ENCODE data around the gene DDX1. TPM values are rescaled to one million over a fixed set of nuclear protein-coding genes. Genes with fewer than 3 reads are reported as not detected.

DDX1 gene
- total RNA-seq, 1 donor from 2014 or later, result 105 TPM

- Histone ChIP-seq H3K9ac (ENCODE audit: low read depth in 1 of 3, low read length in 3 of 3) (no peak overlapping the region), H3K36me3 (ENCODE audit: control insufficient read depth in 3 of 3, insufficient read depth in 3 of 3, low read length in 3 of 3) (peaks cover 10 to 73% (median 46%) of the 10 kb centered on the region in 3 donors)
Observed at GRCh38 chr2:15625344-15626036, 33.8 kb downstream of the DDX1 start.

GRCh38 chr2:15626126-15626525 lies 34.5 kb downstream of the DDX1 start:
- Histone ChIP-seq H3K4me3 (ENCODE audit: low read length in 3 of 3) (no peak overlapping the region), H3K36me3 (ENCODE audit: control insufficient read depth in 3 of 3, insufficient read depth in 3 of 3, low read length in 3 of 3) (peaks cover 12 to 75% (median 47%) of the 10 kb centered on the region in 3 donors), H3K4me1 (ENCODE audit: control insufficient read depth in 3 of 3, insufficient read depth in 3 of 3, low read length in 3 of 3) (peaks cover 0 to 3% (median 3%) of the 10 kb centered on the region in 3 donors), H3K9me3 (ENCODE audit: control insufficient read depth in 3 of 3, low read length in 3 of 3) (no peaks in the 10 kb centered on the region), H3K27ac (ENCODE audit: low read depth, low read length) (no peak overlapping the region), H3K9ac (ENCODE audit: low read depth in 1 of 3, low read length in 3 of 3) (no peak overlapping the region), H3K27me3 (ENCODE audit: control insufficient read depth in 3 of 3, insufficient read depth in 3 of 3, low read length in 3 of 3) (no peaks in the 10 kb centered on the region)

More at GRCh38 chr2:15625344-15626036, 33.8 kb downstream of the DDX1 start:
- Histone ChIP-seq H3K9me3 (ENCODE audit: control insufficient read depth in 3 of 3, low read length in 3 of 3) (no peaks in the 10 kb centered on the region), H3K27ac (ENCODE audit: low read depth, low read length) (no peak overlapping the region), H3K27me3 (ENCODE audit: control insufficient read depth in 3 of 3, insufficient read depth in 3 of 3, low read length in 3 of 3) (no peaks in the 10 kb centered on the region), H3K4me3 (ENCODE audit: low read length in 3 of 3) (no peak overlapping the region), H3K4me1 (ENCODE audit: control insufficient read depth in 3 of 3, insufficient read depth in 3 of 3, low read length in 3 of 3) (peaks cover 0 to 3% (median under 1%) of the 10 kb centered on the region in 3 donors)

- H3K27ac ChIP-seq (ENCODE audit: low read depth, low read length), result no peak overlapping the region
- no peaks in the 10 kb centered on the region for H3K27me3 ChIP-seq (ENCODE audit: control insufficient read depth in 3 of 3, insufficient read depth in 3 of 3, low read length in 3 of 3)
- no peaks in the 10 kb centered on the region for H3K9me3 ChIP-seq (ENCODE audit: control insufficient read depth in 3 of 3, low read length in 3 of 3)
- no peak overlapping the region for H3K9ac ChIP-seq (ENCODE audit: low read depth in 1 of 3, low read length in 3 of 3)
- H3K4me1 ChIP-seq (ENCODE audit: control insufficient read depth in 3 of 3, insufficient read depth in 3 of 3, low read length in 3 of 3), result peaks cover 0 to 3% (median 3%) of the 10 kb centered on the region in 3 donors
- H3K4me3 ChIP-seq (ENCODE audit: low read length in 3 of 3), result no peak overlapping the region
- peaks cover 12 to 75% (median 47%) of the 10 kb centered on the region in 3 donors for H3K36me3 ChIP-seq (ENCODE audit: control insufficient read depth in 3 of 3, insufficient read depth in 3 of 3, low read length in 3 of 3)
Observed at GRCh38 chr2:15626967-15627366, 35.3 kb downstream of the DDX1 start.

GRCh38 chr2:15627817-15628684 lies 36.4 kb downstream of the DDX1 start:
- Histone ChIP-seq H3K27me3 (ENCODE audit: control insufficient read depth in 3 of 3, insufficient read depth in 3 of 3, low read length in 3 of 3) (no peaks in the 10 kb centered on the region), H3K4me1 (ENCODE audit: control insufficient read depth in 3 of 3, insufficient read depth in 3 of 3, low read length in 3 of 3) (peaks cover 0 to 3% (median 3%) of the 10 kb centered on the region in 3 donors), H3K9me3 (ENCODE audit: control insufficient read depth in 3 of 3, low read length in 3 of 3) (no peaks in the 10 kb centered on the region), H3K27ac (ENCODE audit: low read depth, low read length) (no peak overlapping the region), H3K9ac (ENCODE audit: low read depth in 1 of 3, low read length in 3 of 3) (no peak overlapping the region), H3K4me3 (ENCODE audit: low read length in 3 of 3) (no peak overlapping the region), H3K36me3 (ENCODE audit: control insufficient read depth in 3 of 3, insufficient read depth in 3 of 3, low read length in 3 of 3) (peaks cover 16 to 76% (median 52%) of the 10 kb centered on the region in 3 donors)

GRCh38 chr2:15628899-15629855 lies 37.5 kb downstream of the DDX1 start:
- Histone ChIP-seq H3K36me3 (ENCODE audit: control insufficient read depth in 3 of 3, insufficient read depth in 3 of 3, low read length in 3 of 3) (peaks cover 11 to 78% (median 54%) of the 10 kb centered on the region in 3 donors), H3K27me3 (ENCODE audit: control insufficient read depth in 3 of 3, insufficient read depth in 3 of 3, low read length in 3 of 3) (no peaks in the 10 kb centered on the region), H3K27ac (ENCODE audit: low read depth, low read length) (no peak overlapping the region), H3K9me3 (ENCODE audit: control insufficient read depth in 3 of 3, low read length in 3 of 3) (no peaks in the 10 kb centered on the region), H3K4me1 (ENCODE audit: control insufficient read depth in 3 of 3, insufficient read depth in 3 of 3, low read length in 3 of 3) (peaks cover 0 to 3% (median 3%) of the 10 kb centered on the region in 3 donors), H3K4me3 (ENCODE audit: low read length in 3 of 3) (no peak overlapping the region), H3K9ac (ENCODE audit: low read depth in 1 of 3, low read length in 3 of 3) (no peak overlapping the region)

GRCh38 chr2:15630121-15630977 lies 38.7 kb downstream of the DDX1 start:
- no peak overlapping the region for H3K4me3 ChIP-seq (ENCODE audit: low read length in 3 of 3)
- H3K36me3 ChIP-seq (ENCODE audit: control insufficient read depth in 3 of 3, insufficient read depth in 3 of 3, low read length in 3 of 3), result peaks cover 11 to 74% (median 47%) of the 10 kb centered on the region in 3 donors
- H3K27me3 ChIP-seq (ENCODE audit: control insufficient read depth in 3 of 3, insufficient read depth in 3 of 3, low read length in 3 of 3), result no peaks in the 10 kb centered on the region
- peaks cover 0 to 3% (median 3%) of the 10 kb centered on the region in 3 donors for H3K4me1 ChIP-seq (ENCODE audit: control insufficient read depth in 3 of 3, insufficient read depth in 3 of 3, low read length in 3 of 3)
- H3K9ac ChIP-seq (ENCODE audit: low read depth in 1 of 3, low read length in 3 of 3), result no peak overlapping the region
- no peaks in the 10 kb centered on the region for H3K9me3 ChIP-seq (ENCODE audit: control insufficient read depth in 3 of 3, low read length in 3 of 3)
- no peak overlapping the region for H3K27ac ChIP-seq (ENCODE audit: low read depth, low read length)

GRCh38 chr2:15630978-15631719 lies 39.5 kb downstream of the DDX1 start:
- H3K36me3 ChIP-seq (ENCODE audit: control insufficient read depth in 3 of 3, insufficient read depth in 3 of 3, low read length in 3 of 3), result peaks cover 9 to 76% (median 47%) of the 10 kb centered on the region in 3 donors
- H3K4me1 ChIP-seq (ENCODE audit: control insufficient read depth in 3 of 3, insufficient read depth in 3 of 3, low read length in 3 of 3), result peaks cover 0 to 3% (median 3%) of the 10 kb centered on the region in 3 donors
- H3K4me3 ChIP-seq (ENCODE audit: low read length in 3 of 3), result no peak overlapping the region
- H3K27me3 ChIP-seq (ENCODE audit: control insufficient read depth in 3 of 3, insufficient read depth in 3 of 3, low read length in 3 of 3), result no peaks in the 10 kb centered on the region
- no peak overlapping the region for H3K9ac ChIP-seq (ENCODE audit: low read depth in 1 of 3, low read length in 3 of 3)
- H3K9me3 ChIP-seq (ENCODE audit: control insufficient read depth in 3 of 3, low read length in 3 of 3), result no peaks in the 10 kb centered on the region
- no peak overlapping the region for H3K27ac ChIP-seq (ENCODE audit: low read depth, low read length)

- Histone ChIP-seq H3K4me1 (ENCODE audit: control insufficient read depth in 3 of 3, insufficient read depth in 3 of 3, low read length in 3 of 3) (peaks cover 0 to 3% (median 3%) of the 10 kb centered on the region in 3 donors), H3K9ac (ENCODE audit: low read depth in 1 of 3, low read length in 3 of 3) (no peak overlapping the region), H3K36me3 (ENCODE audit: control insufficient read depth in 3 of 3, insufficient read depth in 3 of 3, low read length in 3 of 3) (peaks cover 6 to 70% (median 47%) of the 10 kb centered on the region in 3 donors), H3K27me3 (ENCODE audit: control insufficient read depth in 3 of 3, insufficient read depth in 3 of 3, low read length in 3 of 3) (no peaks in the 10 kb centered on the region), H3K9me3 (ENCODE audit: control insufficient read depth in 3 of 3, low read length in 3 of 3) (no peaks in the 10 kb centered on the region), H3K4me3 (ENCODE audit: low read length in 3 of 3) (no peak overlapping the region), H3K27ac (ENCODE audit: low read depth, low read length) (no peak overlapping the region)
Observed at GRCh38 chr2:15631883-15632282, 40.2 kb downstream of the DDX1 start.
